ENCODE measurements around the gene BHMT. TPM values are rescaled to one million over a fixed set of nuclear protein-coding genes. Genes with fewer than 3 reads are reported as not detected.

Gene BHMT
- total RNA-seq, 2 donors from 2014 or later, result 0.81 to 1.3 TPM

DNA sequence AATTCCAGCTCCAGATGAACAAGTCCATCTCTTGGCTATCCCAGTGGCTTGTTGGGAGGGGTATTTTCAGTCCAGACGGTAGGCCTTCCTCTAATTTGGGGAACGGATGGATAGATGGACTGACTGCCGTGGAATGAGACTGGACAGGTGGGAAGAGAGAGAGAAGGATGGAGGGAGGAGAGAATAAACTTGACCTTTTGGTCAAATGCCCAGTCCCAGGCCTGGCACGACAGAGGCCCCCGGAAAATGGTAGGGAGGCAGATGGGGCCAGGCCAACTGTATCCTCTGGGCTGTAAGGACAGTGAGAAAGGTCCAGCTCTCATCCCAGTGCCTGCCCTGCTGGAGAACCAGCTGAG, 1.1 kb downstream of the BHMT start:
- no peak overlapping the region for H3K4me3 ChIP-seq (ENCODE audit: low read length)
- H3K27ac ChIP-seq (ENCODE audit: low read depth, low read length), result no peak overlapping the region
- no peaks in the 10 kb centered on the region for H3K9me3 ChIP-seq (ENCODE audit: control insufficient read depth, low read length)
- H3K36me3 ChIP-seq (ENCODE audit: control insufficient read depth, insufficient read depth, low read length), result no peaks in the 10 kb centered on the region
- TF ChIP-seq, protein P1, sequence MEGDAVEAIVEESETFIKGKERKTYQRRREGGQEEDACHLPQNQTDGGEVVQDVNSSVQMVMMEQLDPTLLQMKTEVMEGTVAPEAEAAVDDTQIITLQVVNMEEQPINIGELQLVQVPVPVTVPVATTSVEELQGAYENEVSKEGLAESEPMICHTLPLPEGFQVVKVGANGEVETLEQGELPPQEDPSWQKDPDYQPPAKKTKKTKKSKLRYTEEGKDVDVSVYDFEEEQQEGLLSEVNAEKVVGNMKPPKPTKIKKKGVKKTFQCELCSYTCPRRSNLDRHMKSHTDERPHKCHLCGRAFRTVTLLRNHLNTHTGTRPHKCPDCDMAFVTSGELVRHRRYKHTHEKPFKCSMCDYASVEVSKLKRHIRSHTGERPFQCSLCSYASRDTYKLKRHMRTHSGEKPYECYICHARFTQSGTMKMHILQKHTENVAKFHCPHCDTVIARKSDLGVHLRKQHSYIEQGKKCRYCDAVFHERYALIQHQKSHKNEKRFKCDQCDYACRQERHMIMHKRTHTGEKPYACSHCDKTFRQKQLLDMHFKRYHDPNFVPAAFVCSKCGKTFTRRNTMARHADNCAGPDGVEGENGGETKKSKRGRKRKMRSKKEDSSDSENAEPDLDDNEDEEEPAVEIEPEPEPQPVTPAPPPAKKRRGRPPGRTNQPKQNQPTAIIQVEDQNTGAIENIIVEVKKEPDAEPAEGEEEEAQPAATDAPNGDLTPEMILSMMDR (conservative IDR thresholded peaks at IDR 0.05), result no peak
- Mint-ChIP-seq H3K9me3 (no peaks in the 10 kb centered on the region), H3K27ac (no peak overlapping the region), H3K4me3 (no peak overlapping the region), H3K4me1 (peaks cover 13% of the 10 kb centered on the region), H3K27me3 (ENCODE audit: insufficient read depth) (peaks cover 62% of the 10 kb centered on the region), H3K36me3 (ENCODE audit: low read depth) (no peaks in the 10 kb centered on the region)
- 78 to 82% methylated on average over 3 to 5 of the region's 5 CpGs for WGBS, 2 experiments (ENCODE audit: insufficient coverage in 1 of 2, insufficient read length in 1 of 2)
- H3K9ac ChIP-seq (ENCODE audit: extremely low read depth, low read length, poor library complexity, severe bottlenecking), result no peak overlapping the region
- no peak for DNase-seq
- peaks cover 78% of the 10 kb centered on the region for H3K27me3 ChIP-seq (ENCODE audit: control insufficient read depth, insufficient read depth, low read length, poor library complexity, severe bottlenecking)
- no peaks in the 10 kb centered on the region for H3K4me1 ChIP-seq (ENCODE audit: control insufficient read depth, insufficient read depth, low read length)

DNA sequence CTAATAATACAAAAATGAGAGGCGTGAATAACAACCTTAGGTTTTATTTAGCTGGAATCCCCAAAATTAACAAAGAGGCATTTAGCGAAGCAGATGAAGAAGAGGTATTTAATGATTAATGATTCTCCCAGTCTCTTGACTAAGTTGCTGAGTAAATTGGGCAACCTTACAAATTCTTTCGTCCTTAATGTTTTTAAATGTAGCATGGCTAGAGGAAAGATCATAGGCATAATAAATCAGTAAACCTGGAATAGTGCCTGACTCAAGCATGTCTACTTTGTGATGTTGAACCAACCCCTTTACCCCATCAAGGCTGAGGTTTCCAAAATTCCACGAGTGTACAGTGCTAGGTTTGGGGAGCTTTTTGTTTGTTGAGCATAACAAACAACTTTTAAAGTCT, 7.9 kb downstream of the BHMT start:
- TF ChIP-seq, protein P1 (conservative IDR thresholded peaks at IDR 0.05), result no peak
- 93 to 95% methylated on average over 3 of the region's 4 CpGs for WGBS, 2 experiments (ENCODE audit: insufficient coverage in 1 of 2, insufficient read length in 1 of 2)
- Mint-ChIP-seq H3K9me3 (no peaks in the 10 kb centered on the region), H3K4me3 (no peak overlapping the region), H3K36me3 (ENCODE audit: low read depth) (no peaks in the 10 kb centered on the region), H3K27me3 (ENCODE audit: insufficient read depth) (peaks cover 22% of the 10 kb centered on the region), H3K27ac (no peak overlapping the region), H3K4me1 (peaks cover 5% of the 10 kb centered on the region)
- Histone ChIP-seq H3K27ac (ENCODE audit: low read depth, low read length) (no peak overlapping the region), H3K4me3 (ENCODE audit: low read length) (no peak overlapping the region), H3K9ac (ENCODE audit: extremely low read depth, low read length, poor library complexity, severe bottlenecking) (no peak overlapping the region), H3K4me1 (ENCODE audit: control insufficient read depth, insufficient read depth, low read length) (no peaks in the 10 kb centered on the region), H3K36me3 (ENCODE audit: control insufficient read depth, insufficient read depth, low read length) (no peaks in the 10 kb centered on the region), H3K9me3 (ENCODE audit: control insufficient read depth, low read length) (no peaks in the 10 kb centered on the region), H3K27me3 (ENCODE audit: control insufficient read depth, insufficient read depth, low read length, poor library complexity, severe bottlenecking) (peaks cover 29% of the 10 kb centered on the region)
- no peak for DNase-seq

DNA sequence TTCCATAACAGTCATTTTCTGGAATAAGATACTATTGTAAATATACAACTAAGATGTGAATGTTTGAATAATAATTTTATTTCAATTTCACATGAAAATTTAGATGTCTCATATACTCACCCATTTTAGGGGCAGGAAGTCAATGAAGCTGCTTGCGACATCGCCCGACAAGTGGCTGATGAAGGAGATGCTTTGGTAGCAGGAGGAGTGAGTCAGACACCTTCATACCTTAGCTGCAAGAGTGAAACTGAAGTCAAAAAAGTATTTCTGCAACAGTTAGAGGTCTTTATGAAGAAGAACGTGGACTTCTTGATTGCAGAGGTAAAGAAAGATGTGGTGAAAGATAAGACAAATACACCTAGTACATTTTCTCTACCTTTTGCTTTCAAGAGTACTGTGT, 8.6 kb downstream of the BHMT start:
- Mint-ChIP-seq H3K27ac (no peak overlapping the region), H3K36me3 (ENCODE audit: low read depth) (no peaks in the 10 kb centered on the region), H3K27me3 (ENCODE audit: insufficient read depth) (peaks cover 15% of the 10 kb centered on the region), H3K4me1 (peaks cover 2% of the 10 kb centered on the region), H3K4me3 (no peak overlapping the region), H3K9me3 (no peaks in the 10 kb centered on the region)
- TF ChIP-seq, protein P1 (conservative IDR thresholded peaks at IDR 0.05), result no peak
- Histone ChIP-seq H3K9me3 (ENCODE audit: control insufficient read depth, low read length) (no peaks in the 10 kb centered on the region), H3K4me1 (ENCODE audit: control insufficient read depth, insufficient read depth, low read length) (no peaks in the 10 kb centered on the region), H3K27me3 (ENCODE audit: control insufficient read depth, insufficient read depth, low read length, poor library complexity, severe bottlenecking) (peaks cover 22% of the 10 kb centered on the region), H3K36me3 (ENCODE audit: control insufficient read depth, insufficient read depth, low read length) (no peaks in the 10 kb centered on the region), H3K4me3 (ENCODE audit: low read length) (no peak overlapping the region), H3K27ac (ENCODE audit: low read depth, low read length) (no peak overlapping the region), H3K9ac (ENCODE audit: extremely low read depth, low read length, poor library complexity, severe bottlenecking) (no peak overlapping the region)
- no peak for DNase-seq
- WGBS, 2 experiments (ENCODE audit: insufficient coverage in 1 of 2, insufficient read length in 1 of 2), result 96% methylated on average over 4 of the region's 4 CpGs; no CpG with 5 or more reads in 1 of the 2 experiments
